Muscle layer of duodenum (tissue), 2 donors: ENCODE results near the gene SKIC2.
"Not testable (repeated sequence)": the region's sequence is repeated elsewhere in the genome, so short reads cannot be mapped to it uniquely, and the experiment has no call there.

Experiments used
- H3K27ac ChIP-seq: one replicate; pipeline ENCODE4 v1.7.0; 2013; ENCODE audit warnings: mild to moderate bottlenecking, low read length
- H3K27me3 ChIP-seq: one replicate; pipeline ENCODE4 v1.7.0; 2013; ENCODE audit warnings: low read depth, mild to moderate bottlenecking, control low read depth, low read length
- H3K36me3 ChIP-seq, 2 donors: one replicate each; pipeline ENCODE4 v1.7.0; 2013; ENCODE audit warnings: low read length in 2 of 2, control low read depth in 1 of 2, mild to moderate bottlenecking in 1 of 2; ENCODE audit not compliant: insufficient read depth in 2 of 2, control insufficient read depth in 1 of 2
- H3K4me1 ChIP-seq, 2 donors: one replicate each; pipeline ENCODE4 v1.7.0; 2013; ENCODE audit warnings: low read length in 2 of 2, mild to moderate bottlenecking in 2 of 2, control low read depth in 1 of 2, moderate library complexity in 1 of 2; ENCODE audit not compliant: insufficient read depth in 2 of 2, control insufficient read depth in 1 of 2
- H3K4me3 ChIP-seq, 2 donors: one replicate each; pipeline ENCODE4 v1.7.0; 2013; ENCODE audit warnings: low read length in 2 of 2, low read depth in 1 of 2, mild to moderate bottlenecking in 1 of 2
- H3K9me3 ChIP-seq, 2 donors: one replicate each; pipeline ENCODE4 v1.7.0; 2013; ENCODE audit warnings: low read length in 2 of 2, control low read depth in 1 of 2, mild to moderate bottlenecking in 1 of 2; ENCODE audit not compliant: control insufficient read depth in 1 of 2
- donor health status: healthy.

SKIC2 gene

GRCh38 chr6:31989363-31989762, 30.4 kb downstream of the SKIC2 start:
- H3K27me3 ChIP-seq, H3K36me3 ChIP-seq, H3K27ac ChIP-seq, H3K4me1 ChIP-seq, H3K4me3 ChIP-seq, H3K9me3 ChIP-seq: not testable (repeated sequence)

- not testable (repeated sequence) for H3K4me1 ChIP-seq, H3K36me3 ChIP-seq, H3K27me3 ChIP-seq, H3K9me3 ChIP-seq, H3K4me3 ChIP-seq, H3K27ac ChIP-seq
These were observed 35.4 kb downstream of the SKIC2 start for GRCh38 chr6:31994421-31994820.

GRCh38 chr6:31996385-31996784, 37.4 kb downstream of the SKIC2 start:
- not testable (repeated sequence) for H3K9me3 ChIP-seq, H3K36me3 ChIP-seq, H3K27ac ChIP-seq, H3K4me1 ChIP-seq, H3K4me3 ChIP-seq, H3K27me3 ChIP-seq

GRCh38 chr6:32002546-32003268, 43.7 kb downstream of the SKIC2 start:
- not testable (repeated sequence) for H3K9me3 ChIP-seq, H3K36me3 ChIP-seq, H3K27me3 ChIP-seq, H3K4me3 ChIP-seq, H3K27ac ChIP-seq, H3K4me1 ChIP-seq

- not testable (repeated sequence) for H3K4me3 ChIP-seq, H3K9me3 ChIP-seq, H3K27ac ChIP-seq, H3K36me3 ChIP-seq, H3K4me1 ChIP-seq, H3K27me3 ChIP-seq
These were observed 44.3 kb downstream of the SKIC2 start for GRCh38 chr6:32003301-32003700.

GRCh38 chr6:32004393-32004792, 45.4 kb downstream of the SKIC2 start:
- not testable (repeated sequence) for H3K9me3 ChIP-seq, H3K27ac ChIP-seq, H3K36me3 ChIP-seq, H3K4me1 ChIP-seq, H3K27me3 ChIP-seq, H3K4me3 ChIP-seq

GRCh38 chr6:32004864-32005537, 46.0 kb downstream of the SKIC2 start:
- H3K36me3 ChIP-seq, H3K27me3 ChIP-seq, H3K27ac ChIP-seq, H3K4me1 ChIP-seq, H3K9me3 ChIP-seq, H3K4me3 ChIP-seq: not testable (repeated sequence)

- not testable (repeated sequence) for H3K4me3 ChIP-seq, H3K27ac ChIP-seq, H3K36me3 ChIP-seq, H3K4me1 ChIP-seq, H3K9me3 ChIP-seq, H3K27me3 ChIP-seq
These were observed 46.5 kb downstream of the SKIC2 start for GRCh38 chr6:32005538-32005880.

GRCh38 chr6:32005991-32006529, 47.1 kb downstream of the SKIC2 start:
- H3K4me1 ChIP-seq, H3K27me3 ChIP-seq, H3K9me3 ChIP-seq, H3K36me3 ChIP-seq, H3K4me3 ChIP-seq, H3K27ac ChIP-seq: not testable (repeated sequence)

GRCh38 chr6:32007086-32007485, 48.1 kb downstream of the SKIC2 start:
- not testable (repeated sequence) for H3K4me3 ChIP-seq, H3K27ac ChIP-seq, H3K9me3 ChIP-seq, H3K4me1 ChIP-seq, H3K27me3 ChIP-seq, H3K36me3 ChIP-seq

GRCh38 chr6:32008037-32008436, 49.1 kb downstream of the SKIC2 start:
- H3K4me3 ChIP-seq, H3K27me3 ChIP-seq, H3K9me3 ChIP-seq, H3K27ac ChIP-seq, H3K36me3 ChIP-seq, H3K4me1 ChIP-seq: not testable (repeated sequence)

- H3K4me1 ChIP-seq, H3K27me3 ChIP-seq, H3K27ac ChIP-seq, H3K36me3 ChIP-seq, H3K4me3 ChIP-seq, H3K9me3 ChIP-seq: not testable (repeated sequence)
These were observed 49.6 kb downstream of the SKIC2 start for GRCh38 chr6:32008616-32009015.
